Neural progenitor cell (in vitro differentiated cells): Measurements from ENCODE around the gene OPTC.

ENCODE experiments used
- CTCF ChIP-seq: fragments of 200-600 bp; sonication (generic); IDR thresholded peaks from 2 replicates; pipeline ENCODE4 v1.5.1; 2017; ENCODE audit warnings: antibody characterized with exemption, mild to moderate bottlenecking
- EZH2 ChIP-seq: fragments of 200-600 bp; sonication (generic); IDR thresholded peaks from 2 replicates; pipeline ENCODE4 v1.6.1; 2017; ENCODE audit warnings: antibody characterized with exemption, mild to moderate bottlenecking, moderate library complexity
- EZH2phosphoT487 ChIP-seq: fragments of 200-600 bp; sonication (generic); IDR thresholded peaks from 2 replicates; pipeline ENCODE4 v1.6.1; 2017; ENCODE audit warnings: antibody characterized with exemption

GRCh38 chr1:203473281-203473680 is 20.7 kb upstream of the OPTC start:
- TF ChIP-seq CTCF (no peak), EZH2phosphoT487 (no peak), EZH2 (no peak)
